Measurements from ENCODE around the gene CYP26C1.

- TF ChIP-seq CTCF (IDR thresholded peaks at IDR 0.05): no peak
- no peak for TF ChIP-seq POLR2A (IDR thresholded peaks at IDR 0.05)
- no peak for TF ChIP-seq POLR2AphosphoS5 (IDR thresholded peaks at IDR 0.05)
Measured at GRCh38 chr10:93085272-93085859, 24.8 kb downstream of the CYP26C1 start.
